Measurements from ENCODE around the gene COL15A1.
A peak's percentile ranks its signal among the peaks of the same experiment; 100 is the strongest.

COL15A1 gene

GRCh38 chr9:99103901-99104458, 160.3 kb downstream of the COL15A1 start:
- DNase-seq (ENCODE audit: low read depth in 2 of 3, low spot score in 2 of 3) = no peak

- DNase-seq (ENCODE audit: low read depth in 2 of 3, low spot score in 2 of 3) = peak; percentile 76 to 96 (median 76)
These were observed 160.9 kb downstream of the COL15A1 start, which contains the start of gene TGFBR1 for GRCh38 chr9:99104459-99105151. TGFBR1 (plus strand) TSS chr9:99105113; CDS start chr9:99105206, 93 bp downstream.

- peak in 2 of 3 experiments; percentile 42 to 45 for DNase-seq (ENCODE audit: low read depth in 2 of 3, low spot score in 2 of 3)
These were observed 161.7 kb downstream of the COL15A1 start for GRCh38 chr9:99105152-99106043.

GRCh38 chr9:99106044-99106375, 162.3 kb downstream of the COL15A1 start:
- no peak for DNase-seq (ENCODE audit: low read depth in 2 of 3, low spot score in 2 of 3)

- no peak for DNase-seq (ENCODE audit: low read depth in 2 of 3, low spot score in 2 of 3)
These were observed 163.7 kb downstream of the COL15A1 start for GRCh38 chr9:99107421-99107820.

GRCh38 chr9:99108131-99108530, 164.4 kb downstream of the COL15A1 start:
- DNase-seq (ENCODE audit: low read depth in 2 of 3, low spot score in 2 of 3) = no peak

- no peak for DNase-seq (ENCODE audit: low read depth in 2 of 3, low spot score in 2 of 3)
These were observed 165.8 kb downstream of the COL15A1 start for GRCh38 chr9:99109522-99109921.

- DNase-seq (ENCODE audit: low read depth in 2 of 3, low spot score in 2 of 3) = no peak
These were observed 169.2 kb downstream of the COL15A1 start for GRCh38 chr9:99112750-99113413.

- DNase-seq (ENCODE audit: low read depth in 2 of 3, low spot score in 2 of 3) = no peak
These were observed 169.8 kb downstream of the COL15A1 start for GRCh38 chr9:99113414-99114048.

GRCh38 chr9:99114049-99114440, 170.3 kb downstream of the COL15A1 start:
- no peak for DNase-seq (ENCODE audit: low read depth in 2 of 3, low spot score in 2 of 3)

- DNase-seq (ENCODE audit: low read depth in 2 of 3, low spot score in 2 of 3) = no peak
These were observed 171.3 kb downstream of the COL15A1 start for GRCh38 chr9:99114846-99115500.

GRCh38 chr9:99116003-99116411, 172.3 kb downstream of the COL15A1 start:
- no peak for DNase-seq (ENCODE audit: low read depth in 2 of 3, low spot score in 2 of 3)

GRCh38 chr9:99118782-99119466, 175.2 kb downstream of the COL15A1 start:
- peak in 1 of 3 experiments; percentile 17 for DNase-seq (ENCODE audit: low read depth in 2 of 3, low spot score in 2 of 3)

GRCh38 chr9:99119976-99120655, 176.4 kb downstream of the COL15A1 start:
- DNase-seq (ENCODE audit: low read depth in 2 of 3, low spot score in 2 of 3) = no peak

All from activated CD8-positive, alpha-beta memory T cell treated with anti-CD3 and anti-CD28 coated beads for 48 hours (primary cell).